Central memory CD8-positive, alpha-beta T cell (primary cell): Measurements from ENCODE around the gene OGG1.
A peak's percentile ranks its signal among the peaks of the same experiment; 100 is the strongest.

Experiments used
- ATAC-seq: fragments of 150-1000 bp; cut with Tn5 transposase; replicated peaks from 2 replicates; pipeline ENCODE4 v1.10.0; 2022; ENCODE audit warnings: mild to moderate bottlenecking, moderate FRiP score, moderate number of reproducible peaks; ENCODE audit not compliant: poor library complexity, severe bottlenecking; ENCODE audit errors: extremely low read depth
- DNase-seq, 2 donors: peaks; one replicate each; pipeline ENCODE4 v3.0.0; 2021; ENCODE audit warnings: low spot score in 2 of 2
- H3K27ac Mint-ChIP-seq: one replicate; pipeline ENCODE4 v1.8.0; 2022; ENCODE audit warnings: low read depth, mild to moderate bottlenecking, moderate library complexity, mixed read lengths
- H3K27me3 Mint-ChIP-seq: one replicate; pipeline ENCODE4 v1.8.0; 2022; ENCODE audit warnings: mixed read lengths
- H3K36me3 Mint-ChIP-seq: one replicate; pipeline ENCODE4 v1.8.0; 2022; ENCODE audit warnings: mild to moderate bottlenecking, moderate library complexity, mixed read lengths; ENCODE audit not compliant: insufficient read depth
- H3K4me1 Mint-ChIP-seq: one replicate; pipeline ENCODE4 v1.8.0; 2022; ENCODE audit warnings: mixed read lengths
- H3K4me3 Mint-ChIP-seq: one replicate; pipeline ENCODE4 v1.8.0; 2022; ENCODE audit warnings: mild to moderate bottlenecking, moderate library complexity, mixed read lengths
- H3K9me3 Mint-ChIP-seq: one replicate; pipeline ENCODE4 v1.8.0; 2022; ENCODE audit warnings: mixed read lengths

Gene OGG1

GRCh38 chr3:9749645-9750555 is at the start of gene OGG1:
Gene OGG1 (plus strand): TSS chr3:9749952. CDS start chr3:9750287, 335 bp downstream.
- Mint-ChIP-seq H3K27me3 (no peaks in the 10 kb centered on the region), H3K27ac (peak within 1 kb of the TSS; percentile 88), H3K9me3 (no peaks in the 10 kb centered on the region), H3K36me3 (peaks cover 33% of the 10 kb centered on the region), H3K4me3 (peak within 1 kb of the TSS; percentile 89), H3K4me1 (peaks cover 45% of the 10 kb centered on the region)
- ATAC-seq, result peak; percentile 99
- DNase-seq, result peak; percentile 87 to 92

- peaks cover 7% of the 10 kb centered on the region for H3K27me3 Mint-ChIP-seq
- no peak for DNase-seq
- no peak overlapping the region for H3K4me3 Mint-ChIP-seq
- H3K36me3 Mint-ChIP-seq, result peaks cover 35% of the 10 kb centered on the region
- H3K9me3 Mint-ChIP-seq, result no peaks in the 10 kb centered on the region
- H3K4me1 Mint-ChIP-seq, result peaks cover 7% of the 10 kb centered on the region
- no peak overlapping the region for H3K27ac Mint-ChIP-seq
- no peak for ATAC-seq
Observed at GRCh38 chr3:9700536-9700935, 49.2 kb upstream of the OGG1 start.

GRCh38 chr3:9701006-9701405 is 48.7 kb upstream of the OGG1 start:
- DNase-seq (no peak), ATAC-seq (no peak)
- H3K27me3 Mint-ChIP-seq, result peaks cover 11% of the 10 kb centered on the region
- peaks cover 7% of the 10 kb centered on the region for H3K4me1 Mint-ChIP-seq
- H3K4me3 Mint-ChIP-seq, result no peak overlapping the region
- peaks cover 31% of the 10 kb centered on the region for H3K36me3 Mint-ChIP-seq
- no peak overlapping the region for H3K27ac Mint-ChIP-seq
- no peaks in the 10 kb centered on the region for H3K9me3 Mint-ChIP-seq

GRCh38 chr3:9701711-9702110 is 48.0 kb upstream of the OGG1 start:
- ATAC-seq (no peak), DNase-seq (no peak)
- peaks cover 7% of the 10 kb centered on the region for H3K4me1 Mint-ChIP-seq
- H3K4me3 Mint-ChIP-seq, result no peak overlapping the region
- H3K9me3 Mint-ChIP-seq, result no peaks in the 10 kb centered on the region
- H3K36me3 Mint-ChIP-seq, result peaks cover 27% of the 10 kb centered on the region
- no peak overlapping the region for H3K27ac Mint-ChIP-seq
- H3K27me3 Mint-ChIP-seq, result peaks cover 14% of the 10 kb centered on the region

GRCh38 chr3:9703240-9703639 is 46.5 kb upstream of the OGG1 start:
- ATAC-seq (no peak), DNase-seq (no peak)
- H3K4me3 Mint-ChIP-seq, result no peak overlapping the region
- peaks cover 22% of the 10 kb centered on the region for H3K36me3 Mint-ChIP-seq
- peaks cover 14% of the 10 kb centered on the region for H3K27me3 Mint-ChIP-seq
- no peaks in the 10 kb centered on the region for H3K4me1 Mint-ChIP-seq
- H3K9me3 Mint-ChIP-seq, result no peaks in the 10 kb centered on the region
- H3K27ac Mint-ChIP-seq, result no peak overlapping the region

- H3K27me3 Mint-ChIP-seq, result peaks cover 14% of the 10 kb centered on the region
- no peak within 1 kb of the TSS for H3K27ac Mint-ChIP-seq
- no peak for ATAC-seq
- H3K9me3 Mint-ChIP-seq, result no peaks in the 10 kb centered on the region
- peaks cover 22% of the 10 kb centered on the region for H3K36me3 Mint-ChIP-seq
- no peaks in the 10 kb centered on the region for H3K4me1 Mint-ChIP-seq
- H3K4me3 Mint-ChIP-seq, result peak within 1 kb of the TSS; percentile 14
- DNase-seq, result no peak
Observed at GRCh38 chr3:9703736-9704346, 45.9 kb upstream of the OGG1 start, which contains the start of gene CPNE9. Gene CPNE9 (plus strand): TSS chr3:9703833. CDS start chr3:9703997, 164 bp downstream.

GRCh38 chr3:9704347-9705322 is 45.1 kb upstream of the OGG1 start:
- H3K27me3 Mint-ChIP-seq, result peaks cover 14% of the 10 kb centered on the region
- no peaks in the 10 kb centered on the region for H3K4me1 Mint-ChIP-seq
- peaks cover 19% of the 10 kb centered on the region for H3K36me3 Mint-ChIP-seq
- no peak overlapping the region for H3K27ac Mint-ChIP-seq
- H3K4me3 Mint-ChIP-seq, result peak overlapping the region; percentile 29
- DNase-seq, result no peak
- peak; percentile 19 for ATAC-seq
- H3K9me3 Mint-ChIP-seq, result no peaks in the 10 kb centered on the region

- no peak overlapping the region for H3K4me3 Mint-ChIP-seq
- no peaks in the 10 kb centered on the region for H3K9me3 Mint-ChIP-seq
- no peaks in the 10 kb centered on the region for H3K36me3 Mint-ChIP-seq
- no peaks in the 10 kb centered on the region for H3K4me1 Mint-ChIP-seq
- no peak for DNase-seq
- H3K27ac Mint-ChIP-seq, result no peak overlapping the region
- ATAC-seq, result no peak
- peaks cover 10% of the 10 kb centered on the region for H3K27me3 Mint-ChIP-seq
Observed at GRCh38 chr3:9710174-9710739, 39.5 kb upstream of the OGG1 start.

- H3K4me3 Mint-ChIP-seq, result no peak overlapping the region
- H3K27me3 Mint-ChIP-seq, result no peaks in the 10 kb centered on the region
- DNase-seq (no peak), ATAC-seq (no peak)
- H3K4me1 Mint-ChIP-seq, result no peaks in the 10 kb centered on the region
- no peak overlapping the region for H3K27ac Mint-ChIP-seq
- H3K36me3 Mint-ChIP-seq, result no peaks in the 10 kb centered on the region
- H3K9me3 Mint-ChIP-seq, result no peaks in the 10 kb centered on the region
Observed at GRCh38 chr3:9712415-9712814, 37.3 kb upstream of the OGG1 start.

- no peaks in the 10 kb centered on the region for H3K27me3 Mint-ChIP-seq
- no peaks in the 10 kb centered on the region for H3K4me1 Mint-ChIP-seq
- DNase-seq, result no peak
- no peak overlapping the region for H3K27ac Mint-ChIP-seq
- no peak for ATAC-seq
- H3K4me3 Mint-ChIP-seq, result no peak overlapping the region
- H3K36me3 Mint-ChIP-seq, result no peaks in the 10 kb centered on the region
- H3K9me3 Mint-ChIP-seq, result no peaks in the 10 kb centered on the region
Observed at GRCh38 chr3:9713142-9713541, 36.6 kb upstream of the OGG1 start.

- no peak overlapping the region for H3K27ac Mint-ChIP-seq
- no peaks in the 10 kb centered on the region for H3K4me1 Mint-ChIP-seq
- H3K36me3 Mint-ChIP-seq, result no peaks in the 10 kb centered on the region
- no peak overlapping the region for H3K4me3 Mint-ChIP-seq
- H3K27me3 Mint-ChIP-seq, result no peaks in the 10 kb centered on the region
- DNase-seq (no peak), ATAC-seq (no peak)
- H3K9me3 Mint-ChIP-seq, result no peaks in the 10 kb centered on the region
Observed at GRCh38 chr3:9715136-9715535, 34.6 kb upstream of the OGG1 start.
